Coronary artery (tissue), 2 donors: ENCODE data around the gene TTC7B.

Source experiments
- DNase-seq: peaks from one replicate; pipeline ENCODE4 v3.0.0-alpha.2; 2017; ENCODE audit warnings: low spot score
- H3K27ac ChIP-seq, 2 donors: fragments of 200-600 bp; sonication (generic); one replicate each; pipeline ENCODE4 v1.5.1; 2016 to 2019
- H3K4me3 ChIP-seq: fragments of 200-600 bp; sonication (generic); 2 replicates; pipeline ENCODE4 v1.5.1; 2016; ENCODE audit warnings: mild to moderate bottlenecking, moderate library complexity
- TF ChIP-seq, protein P1 (sequence below): fragments of 200-600 bp; sonication (generic); IDR thresholded peaks from one replicate; pipeline ENCODE4 v1.5.1; 2019; ENCODE audit warnings: antibody characterized with exemption

The TTC7B gene

DNA sequence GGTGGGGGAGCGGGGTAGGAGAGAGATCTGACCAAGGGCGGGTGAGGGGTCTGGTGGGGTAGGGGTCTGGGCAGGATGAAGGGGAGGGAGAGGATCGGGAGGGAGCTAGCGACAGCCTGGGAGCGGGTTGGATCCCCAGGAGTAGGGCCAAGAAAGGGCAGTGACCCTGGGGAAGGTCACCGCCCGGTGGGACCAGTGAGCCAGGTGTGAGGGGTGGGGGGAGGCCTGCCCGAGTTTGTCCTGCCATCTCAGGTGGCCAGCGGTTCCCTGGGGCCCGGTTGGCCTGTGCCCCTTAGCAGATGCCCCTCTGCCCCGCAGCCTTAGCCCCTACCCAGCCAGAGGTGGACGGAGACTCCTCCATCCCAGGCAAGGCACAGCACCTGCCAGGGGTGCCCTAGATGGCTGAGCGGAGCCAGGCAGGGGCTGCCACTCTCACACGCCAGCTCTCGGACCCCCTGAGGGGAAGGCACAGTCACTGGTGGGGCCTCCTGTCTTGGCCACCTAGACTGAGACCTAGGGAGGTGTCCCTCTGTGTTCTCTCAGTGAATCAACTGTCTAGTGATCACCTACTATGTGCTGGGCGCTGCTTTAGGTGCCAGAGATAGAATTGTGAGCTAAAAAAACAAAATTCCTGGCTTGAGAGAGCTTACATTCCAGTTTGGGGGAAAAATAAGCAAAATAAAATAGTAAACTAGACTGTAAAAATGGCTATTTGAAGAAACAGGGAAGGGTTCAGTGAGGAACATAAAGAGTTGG is 629 bp upstream of the TTC7B start:
- TF ChIP-seq, protein P1, sequence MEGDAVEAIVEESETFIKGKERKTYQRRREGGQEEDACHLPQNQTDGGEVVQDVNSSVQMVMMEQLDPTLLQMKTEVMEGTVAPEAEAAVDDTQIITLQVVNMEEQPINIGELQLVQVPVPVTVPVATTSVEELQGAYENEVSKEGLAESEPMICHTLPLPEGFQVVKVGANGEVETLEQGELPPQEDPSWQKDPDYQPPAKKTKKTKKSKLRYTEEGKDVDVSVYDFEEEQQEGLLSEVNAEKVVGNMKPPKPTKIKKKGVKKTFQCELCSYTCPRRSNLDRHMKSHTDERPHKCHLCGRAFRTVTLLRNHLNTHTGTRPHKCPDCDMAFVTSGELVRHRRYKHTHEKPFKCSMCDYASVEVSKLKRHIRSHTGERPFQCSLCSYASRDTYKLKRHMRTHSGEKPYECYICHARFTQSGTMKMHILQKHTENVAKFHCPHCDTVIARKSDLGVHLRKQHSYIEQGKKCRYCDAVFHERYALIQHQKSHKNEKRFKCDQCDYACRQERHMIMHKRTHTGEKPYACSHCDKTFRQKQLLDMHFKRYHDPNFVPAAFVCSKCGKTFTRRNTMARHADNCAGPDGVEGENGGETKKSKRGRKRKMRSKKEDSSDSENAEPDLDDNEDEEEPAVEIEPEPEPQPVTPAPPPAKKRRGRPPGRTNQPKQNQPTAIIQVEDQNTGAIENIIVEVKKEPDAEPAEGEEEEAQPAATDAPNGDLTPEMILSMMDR = no peak
- no peak for DNase-seq
- peak overlapping the region; percentile 41 to 47 for H3K27ac ChIP-seq

DNA sequence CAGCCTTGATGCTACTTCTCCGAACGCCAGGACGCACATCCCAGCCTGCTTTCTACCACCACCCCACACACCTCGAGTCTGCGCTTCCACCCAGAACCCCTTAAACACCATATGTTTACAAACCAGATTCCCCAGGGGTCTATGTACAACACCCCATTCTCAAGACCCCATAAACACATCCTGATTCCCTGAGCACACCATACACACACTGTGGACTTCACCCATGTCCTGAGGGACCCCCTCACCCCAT is 733 bp downstream of the TTC7B start:
- DNase-seq = no peak
- TF ChIP-seq, protein P1 = no peak
- H3K4me3 ChIP-seq = peak overlapping the region; percentile 91
- H3K27ac ChIP-seq = peak overlapping the region in 1 of 2 donors; percentile 72

More for the DNA sequence above, 629 bp upstream of the TTC7B start:
- H3K4me3 ChIP-seq = peak overlapping the region; percentile 91

DNA sequence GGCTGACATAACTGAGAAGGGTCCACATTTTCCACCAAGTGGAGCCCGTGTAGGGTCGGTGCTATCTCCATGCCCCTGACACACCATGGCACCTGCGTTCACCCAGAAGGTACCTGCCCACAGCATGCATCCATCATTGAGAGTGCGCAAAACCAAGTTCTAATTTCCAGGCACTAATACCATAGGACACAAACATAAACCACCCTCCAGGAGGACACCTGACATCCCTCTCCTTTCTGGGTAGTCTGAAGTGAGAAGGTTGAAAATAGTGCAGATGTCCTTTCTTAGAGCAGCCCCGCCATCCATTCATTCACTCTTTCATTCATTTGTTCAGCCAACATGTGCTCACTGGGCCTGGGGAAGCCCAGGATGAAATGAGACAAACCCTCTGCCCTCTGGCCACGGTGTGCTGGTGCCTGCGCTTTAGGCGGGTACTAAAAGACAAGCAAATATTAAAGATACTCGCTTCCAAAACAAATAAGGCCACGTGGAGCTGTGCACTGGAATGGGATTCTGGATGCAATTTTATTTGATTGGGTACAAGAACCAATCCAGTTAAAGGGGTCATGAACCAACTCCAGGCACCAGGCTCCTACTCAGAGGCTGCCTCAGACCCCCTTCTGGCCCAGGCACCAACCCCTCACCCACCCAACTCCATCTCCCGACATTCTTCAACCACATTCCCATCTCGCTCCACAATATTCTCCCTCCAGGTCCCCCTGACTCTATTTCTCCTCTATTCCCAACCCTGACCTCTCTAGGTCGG is 1.2 kb downstream of the TTC7B start:
- TF ChIP-seq, protein P1 = no peak
- no peak overlapping the region for H3K27ac ChIP-seq
- H3K4me3 ChIP-seq = peak overlapping the region; percentile 91
- no peak for DNase-seq

DNA sequence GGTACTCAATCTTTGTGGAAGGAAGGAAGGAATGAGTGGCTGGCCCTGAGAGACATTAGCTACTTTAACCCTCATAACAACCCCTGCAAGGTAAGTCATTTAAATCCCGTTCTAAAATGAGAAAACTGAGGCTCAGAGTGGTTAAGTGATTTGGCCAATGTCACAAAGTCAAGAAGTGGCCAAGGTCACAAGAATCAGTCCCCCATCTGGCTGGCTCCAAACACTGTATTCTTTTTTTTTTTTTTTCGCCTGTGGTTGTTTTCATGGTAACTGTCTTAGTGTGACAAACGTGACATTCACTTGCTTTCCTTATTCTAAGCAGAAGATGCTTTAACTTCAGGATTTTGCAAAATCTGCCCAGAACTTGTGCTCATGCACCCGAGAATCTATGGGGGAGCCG is 2.8 kb downstream of the TTC7B start:
- H3K4me3 ChIP-seq = no peak overlapping the region
- no peak for DNase-seq
- no peak overlapping the region for H3K27ac ChIP-seq
- TF ChIP-seq, protein P1 = no peak

DNA sequence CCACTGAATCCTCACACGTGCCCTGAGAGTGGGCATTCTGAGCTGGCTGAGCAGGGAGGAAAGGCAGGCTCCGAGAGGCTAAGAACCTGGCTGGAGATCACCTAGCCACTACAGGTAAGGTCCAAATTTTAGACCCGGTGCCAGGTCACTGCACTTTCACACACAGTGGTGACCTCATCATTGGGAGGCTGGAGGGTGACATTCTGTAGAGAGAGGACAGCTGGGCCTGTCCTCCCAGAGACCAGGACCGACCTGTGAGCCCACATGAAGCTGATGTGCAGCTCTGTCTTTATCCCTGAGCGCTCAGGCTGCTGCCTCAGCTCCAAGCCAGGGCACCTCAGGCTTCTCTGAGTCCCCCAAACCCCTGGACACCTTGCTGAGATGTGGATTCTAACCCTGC is 4.1 kb downstream of the TTC7B start:
- no peak for DNase-seq
- no peak overlapping the region for H3K27ac ChIP-seq
- no peak overlapping the region for H3K4me3 ChIP-seq
- TF ChIP-seq, protein P1 = no peak

DNA sequence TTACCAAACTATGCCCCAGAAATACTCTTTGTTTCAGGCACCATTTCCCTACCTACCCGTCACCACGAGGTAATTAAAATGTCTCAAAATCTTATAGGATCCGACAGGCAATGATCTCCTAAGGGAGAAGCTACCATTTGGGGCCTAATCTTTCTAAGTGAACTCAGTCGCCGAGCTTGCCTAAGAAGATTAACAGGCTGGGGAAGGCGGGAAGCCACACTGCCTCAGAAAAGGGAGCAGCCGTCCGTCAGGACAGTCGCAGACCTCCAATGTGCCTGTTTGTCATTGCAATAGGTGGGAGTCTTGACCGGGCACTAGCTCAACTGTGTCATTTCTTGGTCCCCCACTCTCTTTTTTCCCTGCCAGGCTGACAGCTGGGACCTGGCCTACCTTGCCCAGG is 4.6 kb downstream of the TTC7B start:
- DNase-seq = no peak
- H3K4me3 ChIP-seq = no peak overlapping the region
- no peak overlapping the region for H3K27ac ChIP-seq
- TF ChIP-seq, protein P1 = no peak

DNA sequence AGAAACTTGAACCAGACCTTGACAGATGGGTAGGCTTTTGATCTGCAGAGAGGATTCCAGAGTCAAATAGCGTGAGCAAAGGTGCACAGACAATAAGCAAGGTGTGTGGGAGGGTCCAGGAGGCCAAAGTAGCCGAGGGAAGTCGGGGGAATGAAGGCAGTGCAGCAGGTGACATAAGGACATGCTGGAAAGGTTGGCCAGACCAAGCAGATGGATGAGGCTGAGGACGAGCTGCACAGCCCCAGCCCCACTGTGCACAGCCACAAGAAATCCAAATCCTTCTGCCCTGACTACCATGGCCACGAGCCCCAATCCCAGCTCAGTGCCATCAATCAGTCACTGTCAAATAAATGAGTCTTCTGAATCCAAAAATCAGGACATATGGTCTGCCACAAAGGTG is 5.4 kb downstream of the TTC7B start:
- Histone ChIP-seq H3K27ac (no peak overlapping the region), H3K4me3 (no peak overlapping the region)
- TF ChIP-seq, protein P1 = no peak
- DNase-seq = no peak
